A549 (cell line): ENCODE data around the gene DZIP3. TPM values are rescaled to one million over a fixed set of nuclear protein-coding genes. Genes with fewer than 3 reads are reported as not detected.

Experiments
- ATAC-seq, 2 experiments: fragments of 200-7000 bp in 1 of 2; fragments of >200 bp in 1 of 2; cut with Nextera tagmentation in 1 of 2; cut with Tn5 transposase in 1 of 2; 3 replicates each; pipeline versions ENCODE4 v1.8.0 to v1.9.1; 2018 to 2020; ENCODE audit warnings: mild to moderate bottlenecking in 1 of 2, moderate library complexity in 1 of 2
- CTCF ChIA-PET: fragments of 300-600 bp; sonication (Branson Sonifier 250); formaldehyde crosslinking; extraction: SDS; loops from one replicate; lab custom pipeline; 2021; ENCODE audit warnings: antibody characterized with exemption, inconsistent platforms; lab: Yijun Ruan, JAX
- POLR2A ChIA-PET: fragments of 350-600 bp; formaldehyde crosslinking; extraction: SDS; loops from one replicate; lab custom pipeline; 2021; ENCODE audit warnings: antibody characterized with exemption, inconsistent platforms; lab: Yijun Ruan, JAX
- DNase-seq, 2 experiments: peaks; one replicate each; pipeline versions ENCODE4 v3.0.0 to v3.0.0-alpha.2; 2011 to 2016; ENCODE audit warnings: low read depth in 1 of 2, low spot score in 1 of 2
- FAIRE-seq: peaks from 2 replicates; lab custom pipeline; 2011; peaks lifted over from hg19 to GRCh38; lab: Jason Lieb, UNC
- H3K27ac ChIP-seq, 2 experiments: fragments of >200 bp; sonication (Bioruptor Twin); formaldehyde crosslinking; 3 replicates each; pipeline ENCODE4 v1.5.1; 2016 to 2017
- H3K4me1 ChIP-seq: fragments of >200 bp; sonication (Bioruptor Twin); formaldehyde crosslinking; 3 replicates; pipeline ENCODE4 v1.6.1; 2016
- H3K4me2 ChIP-seq: fragments of >200 bp; sonication (Bioruptor Twin); formaldehyde crosslinking; 3 replicates; pipeline ENCODE4 v1.6.1; 2016
- H3K4me3 ChIP-seq: fragments of >200 bp; sonication (Bioruptor Twin); formaldehyde crosslinking; 3 replicates; pipeline ENCODE4 v1.5.1; 2016
- H3K9me3 ChIP-seq: fragments of >200 bp; sonication (Bioruptor Twin); formaldehyde crosslinking; 3 replicates; pipeline ENCODE4 v1.6.1; 2016
- CBX2 ChIP-seq: fragments of 200-600 bp; sonication (generic); IDR thresholded peaks from 2 replicates; pipeline ENCODE4 v1.6.1; 2016; ENCODE audit warnings: low read depth, mild to moderate bottlenecking, borderline replicate concordance
- CBX8 ChIP-seq: fragments of 200-600 bp; sonication (generic); IDR thresholded peaks from 2 replicates; pipeline ENCODE4 v1.6.1; 2016
- FOXS1 ChIP-seq: fragments of 250-450 bp; sonication (Bioruptor Pico); IDR thresholded peaks from 2 replicates; pipeline ENCODE4 v1.5.0; 2020; ENCODE audit warnings: mild to moderate bottlenecking, moderate library complexity
- HEYL ChIP-seq: fragments of 250-450 bp; sonication (Bioruptor Pico); IDR thresholded peaks from 2 replicates; pipeline ENCODE4 v1.8.0; 2021; ENCODE audit warnings: mild to moderate bottlenecking, moderate library complexity
- JUNB ChIP-seq: fragments of >200 bp; sonication (Bioruptor Twin); formaldehyde crosslinking; IDR thresholded peaks from 2 replicates; pipeline ENCODE4 v1.6.1; 2016
- KDM1A ChIP-seq: fragments of 200-600 bp; sonication (generic); IDR thresholded peaks from 2 replicates; pipeline ENCODE4 v1.6.1; 2016; ENCODE audit warnings: low read depth, mild to moderate bottlenecking
- NR3C1 ChIP-seq: fragments of >200 bp; sonication (Bioruptor Twin); formaldehyde crosslinking; IDR thresholded peaks from 3 replicates; pipeline ENCODE4 v1.6.1; 2017
- PHF8 ChIP-seq: fragments of 200-600 bp; sonication (generic); IDR thresholded peaks from 2 replicates; pipeline ENCODE4 v1.6.1; 2016; ENCODE audit warnings: low read depth, mild to moderate bottlenecking, antibody characterized with exemption, moderate library complexity, borderline replicate concordance
- POLR2A ChIP-seq: IDR thresholded peaks from 2 replicates; pipeline ENCODE4 v1.6.1; 2012; ENCODE audit warnings: mild to moderate bottlenecking, low read length
- POLR2AphosphoS2 ChIP-seq: conservative IDR thresholded peaks from 2 replicates; pipeline ENCODE4 v1.6.1; 2012; ENCODE audit warnings: low read length, improper control_type of control experiment, inconsistent platforms
- RAD21 ChIP-seq, 2 experiments: fragments of >200 bp in 1 of 2; sonication (Bioruptor Twin) in 1 of 2; formaldehyde crosslinking in 1 of 2; IDR thresholded peaks in 1 of 2; conservative IDR thresholded peaks in 1 of 2; 2 replicates in 1 of 2; 3 replicates in 1 of 2; pipeline ENCODE4 v1.6.1; 2012 to 2018; ENCODE audit warnings: inconsistent platforms in 1 of 2
- TP53 ChIP-seq: fragments of 250-450 bp; sonication (Bioruptor Pico); IDR thresholded peaks from 2 replicates; pipeline ENCODE4 v1.5.0; 2021; ENCODE audit warnings: mild to moderate bottlenecking, moderate library complexity
- ZFP36 ChIP-seq: fragments of 450-650 bp; IDR thresholded peaks from 2 replicates; pipeline ENCODE4 v1.6.1; 2014; ENCODE audit warnings: borderline replicate concordance; ENCODE audit not compliant: partially characterized antibody
- ZNF302 ChIP-seq: fragments of 250-450 bp; sonication (Bioruptor Pico); IDR thresholded peaks from 2 replicates; pipeline ENCODE4 v1.9.0; 2021; ENCODE audit warnings: inconsistent platforms, mild to moderate bottlenecking, moderate library complexity
- ZSCAN20 ChIP-seq: fragments of 250-450 bp; sonication (Bioruptor Pico); IDR thresholded peaks from 2 replicates; pipeline ENCODE4 v1.8.0; 2022; ENCODE audit warnings: mild to moderate bottlenecking, moderate library complexity
- WGBS: methylation state at CpG from one replicate; pipeline ENCODE4 v1.1.6; 2017; ENCODE audit errors: missing lambda C conversion rate; 5-methylcytosine and 5-hydroxymethylcytosine counted together
- polyA plus RNA-seq, 4 experiments: library from polyadenylated mRNA; depleted of rRNA in 3 of 4; stranded (reverse); fragments of >200 nt; fragmentation: RNase III in 1 of 4; extraction: RNeasy Plus Mini Kit Qiagen cat#74134 plus additional on column Dnase treatment in 1 of 4; gene quantifications; 2 replicates in 3 of 4; 3 replicates in 1 of 4; pipeline ENCODE4 v1.2.3, GENCODE V29; 2011 to 2017
- TF ChIP-seq, protein P1 (sequence below): IDR thresholded peaks from 2 replicates; pipeline ENCODE4 v1.6.1; 2012
- TF ChIP-seq, protein P2 (sequence below): fragments of >200 bp; sonication (Bioruptor Twin); formaldehyde crosslinking; IDR thresholded peaks from 3 replicates; pipeline ENCODE4 v1.6.1; 2016
- TF ChIP-seq, protein P3 (sequence below): fragments of 450-650 bp; IDR thresholded peaks from 2 replicates; pipeline ENCODE4 v1.6.1; 2014; ENCODE audit warnings: antibody characterized with exemption
- TF ChIP-seq, protein P4 (sequence below): fragments of >200 bp; sonication (Bioruptor Twin); formaldehyde crosslinking; IDR thresholded peaks from 2 replicates; pipeline ENCODE4 v1.6.1; 2016
- TF ChIP-seq, protein P5 (sequence below): fragments of >200 bp; sonication (Bioruptor Twin); formaldehyde crosslinking; IDR thresholded peaks from 3 replicates; pipeline ENCODE4 v1.5.1; 2016
- TF ChIP-seq, protein P6 (sequence below): IDR thresholded peaks from 2 replicates; pipeline ENCODE4 v1.6.1; 2012; ENCODE audit warnings: low read depth, borderline replicate concordance
- TF ChIP-seq, protein P7 (sequence below): fragments of 250-450 bp; sonication (Bioruptor Pico); IDR thresholded peaks from 2 replicates; pipeline ENCODE4 v1.5.0; 2020; ENCODE audit warnings: low read depth, mild to moderate bottlenecking, moderate library complexity

DZIP3 gene
- polyA plus RNA-seq, 2 of the 4 experiments (the other 2 are of a cell fraction) = 8.1 to 22.2 TPM

DNA sequence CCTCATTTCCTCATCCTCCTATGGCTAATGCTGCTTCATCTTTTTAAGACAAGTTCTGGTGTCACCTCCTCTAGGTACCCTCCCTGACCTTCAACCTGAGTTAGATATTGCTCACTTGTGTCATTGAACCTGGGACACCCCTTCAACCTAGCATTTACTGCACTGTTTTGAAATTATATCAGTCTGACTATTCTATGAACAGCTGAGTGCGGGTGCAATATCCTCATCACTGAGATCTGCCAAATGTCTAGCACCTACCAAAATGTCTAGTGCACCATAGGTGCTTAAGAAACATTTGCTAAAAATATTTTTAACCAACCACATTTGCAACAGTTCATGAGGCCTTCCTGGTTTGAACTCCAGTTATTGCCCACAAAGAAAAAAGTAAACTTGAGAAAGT lies 133.2 kb downstream of the DZIP3 start:
- WGBS = 0% methylated on average over 1 of the region's 1 CpG
- Histone ChIP-seq H3K4me1 (no peaks in the 10 kb centered on the region), H3K27ac (no peak overlapping the region), H3K4me2 (no peak overlapping the region), H3K4me3 (no peak overlapping the region), H3K9me3 (no peaks in the 10 kb centered on the region)
- DNase-seq (no peak), FAIRE-seq (no peak), ATAC-seq (no peak)
- TF ChIP-seq ZSCAN20 (CRISPR knock-in tag) = no peak
- TF ChIP-seq KDM1A = no peak
- TF ChIP-seq ZNF302 (CRISPR knock-in tag) = no peak
- TF ChIP-seq PHF8 = no peak
- TF ChIP-seq, protein P1, sequence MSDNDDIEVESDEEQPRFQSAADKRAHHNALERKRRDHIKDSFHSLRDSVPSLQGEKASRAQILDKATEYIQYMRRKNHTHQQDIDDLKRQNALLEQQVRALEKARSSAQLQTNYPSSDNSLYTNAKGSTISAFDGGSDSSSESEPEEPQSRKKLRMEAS = no peak
- TF ChIP-seq, protein P2, sequence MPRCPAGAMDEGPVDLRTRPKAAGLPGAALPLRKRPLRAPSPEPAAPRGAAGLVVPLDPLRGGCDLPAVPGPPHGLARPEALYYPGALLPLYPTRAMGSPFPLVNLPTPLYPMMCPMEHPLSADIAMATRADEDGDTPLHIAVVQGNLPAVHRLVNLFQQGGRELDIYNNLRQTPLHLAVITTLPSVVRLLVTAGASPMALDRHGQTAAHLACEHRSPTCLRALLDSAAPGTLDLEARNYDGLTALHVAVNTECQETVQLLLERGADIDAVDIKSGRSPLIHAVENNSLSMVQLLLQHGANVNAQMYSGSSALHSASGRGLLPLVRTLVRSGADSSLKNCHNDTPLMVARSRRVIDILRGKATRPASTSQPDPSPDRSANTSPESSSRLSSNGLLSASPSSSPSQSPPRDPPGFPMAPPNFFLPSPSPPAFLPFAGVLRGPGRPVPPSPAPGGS = no peak
- TF ChIP-seq POLR2AphosphoS2 = no peak
- ChIA-PET POLR2A (no interaction called here), CTCF (no interaction called here)

DNA sequence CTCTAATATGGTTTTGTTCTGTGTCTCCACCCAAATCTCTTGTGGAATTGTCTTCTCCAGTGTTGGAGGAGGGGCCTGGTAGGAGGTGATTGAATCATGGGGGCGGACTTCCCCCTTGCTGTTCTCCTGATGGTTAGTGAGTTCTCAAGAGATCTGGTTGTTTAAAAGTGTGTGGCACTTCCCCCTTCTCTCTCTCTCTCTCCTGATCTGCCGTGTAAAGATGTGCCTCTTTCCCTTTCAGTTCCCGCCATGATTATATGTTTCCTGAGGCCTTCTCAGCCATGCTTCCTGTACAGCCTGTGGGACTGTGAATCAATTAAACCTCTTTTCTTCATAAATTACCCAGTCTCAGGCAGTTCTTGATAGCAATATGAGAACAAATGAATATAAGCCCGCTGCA lies 134.6 kb downstream of the DZIP3 start:
- 36% methylated on average over 4 of the region's 4 CpGs for WGBS
- Histone ChIP-seq H3K4me1 (no peaks in the 10 kb centered on the region), H3K27ac (no peak overlapping the region)

More for the DNA sequence above, 134.6 kb downstream of the DZIP3 start:
- FAIRE-seq = no peak
- TF ChIP-seq PHF8 = no peak
- TF ChIP-seq, protein P3, sequence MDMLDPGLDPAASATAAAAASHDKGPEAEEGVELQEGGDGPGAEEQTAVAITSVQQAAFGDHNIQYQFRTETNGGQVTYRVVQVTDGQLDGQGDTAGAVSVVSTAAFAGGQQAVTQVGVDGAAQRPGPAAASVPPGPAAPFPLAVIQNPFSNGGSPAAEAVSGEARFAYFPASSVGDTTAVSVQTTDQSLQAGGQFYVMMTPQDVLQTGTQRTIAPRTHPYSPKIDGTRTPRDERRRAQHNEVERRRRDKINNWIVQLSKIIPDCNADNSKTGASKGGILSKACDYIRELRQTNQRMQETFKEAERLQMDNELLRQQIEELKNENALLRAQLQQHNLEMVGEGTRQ = no peak
- TF ChIP-seq, protein P4, sequence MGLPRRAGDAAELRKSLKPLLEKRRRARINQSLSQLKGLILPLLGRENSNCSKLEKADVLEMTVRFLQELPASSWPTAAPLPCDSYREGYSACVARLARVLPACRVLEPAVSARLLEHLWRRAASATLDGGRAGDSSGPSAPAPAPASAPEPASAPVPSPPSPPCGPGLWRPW = no peak
- no peak for TF ChIP-seq TP53 (CRISPR knock-in tag)
- TF ChIP-seq, protein P1 = no peak
- TF ChIP-seq CBX2 = no peak
- no peak for TF ChIP-seq POLR2A
- no peak for TF ChIP-seq ZFP36
- TF ChIP-seq NR3C1 = no peak
- no peak for TF ChIP-seq POLR2AphosphoS2
- no peak for TF ChIP-seq HEYL (CRISPR knock-in tag)
- TF ChIP-seq, protein P5, sequence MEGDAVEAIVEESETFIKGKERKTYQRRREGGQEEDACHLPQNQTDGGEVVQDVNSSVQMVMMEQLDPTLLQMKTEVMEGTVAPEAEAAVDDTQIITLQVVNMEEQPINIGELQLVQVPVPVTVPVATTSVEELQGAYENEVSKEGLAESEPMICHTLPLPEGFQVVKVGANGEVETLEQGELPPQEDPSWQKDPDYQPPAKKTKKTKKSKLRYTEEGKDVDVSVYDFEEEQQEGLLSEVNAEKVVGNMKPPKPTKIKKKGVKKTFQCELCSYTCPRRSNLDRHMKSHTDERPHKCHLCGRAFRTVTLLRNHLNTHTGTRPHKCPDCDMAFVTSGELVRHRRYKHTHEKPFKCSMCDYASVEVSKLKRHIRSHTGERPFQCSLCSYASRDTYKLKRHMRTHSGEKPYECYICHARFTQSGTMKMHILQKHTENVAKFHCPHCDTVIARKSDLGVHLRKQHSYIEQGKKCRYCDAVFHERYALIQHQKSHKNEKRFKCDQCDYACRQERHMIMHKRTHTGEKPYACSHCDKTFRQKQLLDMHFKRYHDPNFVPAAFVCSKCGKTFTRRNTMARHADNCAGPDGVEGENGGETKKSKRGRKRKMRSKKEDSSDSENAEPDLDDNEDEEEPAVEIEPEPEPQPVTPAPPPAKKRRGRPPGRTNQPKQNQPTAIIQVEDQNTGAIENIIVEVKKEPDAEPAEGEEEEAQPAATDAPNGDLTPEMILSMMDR = no peak
- TF ChIP-seq, protein P6, sequence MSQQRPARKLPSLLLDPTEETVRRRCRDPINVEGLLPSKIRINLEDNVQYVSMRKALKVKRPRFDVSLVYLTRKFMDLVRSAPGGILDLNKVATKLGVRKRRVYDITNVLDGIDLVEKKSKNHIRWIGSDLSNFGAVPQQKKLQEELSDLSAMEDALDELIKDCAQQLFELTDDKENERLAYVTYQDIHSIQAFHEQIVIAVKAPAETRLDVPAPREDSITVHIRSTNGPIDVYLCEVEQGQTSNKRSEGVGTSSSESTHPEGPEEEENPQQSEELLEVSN = no peak
- TF ChIP-seq RAD21 (conservative IDR thresholded peaks at IDR 0.05 in 1 of 2, IDR thresholded peaks at IDR 0.05 in 1 of 2) = no peak
- no peak for TF ChIP-seq CBX8
- TF ChIP-seq, protein P7, sequence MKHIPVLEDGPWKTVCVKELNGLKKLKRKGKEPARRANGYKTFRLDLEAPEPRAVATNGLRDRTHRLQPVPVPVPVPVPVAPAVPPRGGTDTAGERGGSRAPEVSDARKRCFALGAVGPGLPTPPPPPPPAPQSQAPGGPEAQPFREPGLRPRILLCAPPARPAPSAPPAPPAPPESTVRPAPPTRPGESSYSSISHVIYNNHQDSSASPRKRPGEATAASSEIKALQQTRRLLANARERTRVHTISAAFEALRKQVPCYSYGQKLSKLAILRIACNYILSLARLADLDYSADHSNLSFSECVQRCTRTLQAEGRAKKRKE (CRISPR knock-in tag) = no peak
- TF ChIP-seq JUNB = no peak
- TF ChIP-seq FOXS1 = no peak
- TF ChIP-seq, all 56 proteins: peak for 0
- ATAC-seq (no peak), DNase-seq (no peak)
- H3K4me3 ChIP-seq = no peak overlapping the region
- H3K4me2 ChIP-seq = no peak overlapping the region
- POLR2A ChIA-PET = no interaction called here
- CTCF ChIA-PET = interaction anchor here (0.6 kb wide), 1 partner anchor 218 kb away, joined by 3 read pairs; no protein-coding TSS in a partner anchor
- no peaks in the 10 kb centered on the region for H3K9me3 ChIP-seq
